GM21423 (cell line): ENCODE measurements around the gene TOR4A.

Experiments used
- ATAC-seq: cut with Tn5 transposase; IDR thresholded peaks from one replicate; pipeline ENCODE4 v1.9.1; 2021; ENCODE audit warnings: mild to moderate bottlenecking, moderate library complexity; ENCODE audit not compliant: unreplicated experiment

TOR4A gene

DNA sequence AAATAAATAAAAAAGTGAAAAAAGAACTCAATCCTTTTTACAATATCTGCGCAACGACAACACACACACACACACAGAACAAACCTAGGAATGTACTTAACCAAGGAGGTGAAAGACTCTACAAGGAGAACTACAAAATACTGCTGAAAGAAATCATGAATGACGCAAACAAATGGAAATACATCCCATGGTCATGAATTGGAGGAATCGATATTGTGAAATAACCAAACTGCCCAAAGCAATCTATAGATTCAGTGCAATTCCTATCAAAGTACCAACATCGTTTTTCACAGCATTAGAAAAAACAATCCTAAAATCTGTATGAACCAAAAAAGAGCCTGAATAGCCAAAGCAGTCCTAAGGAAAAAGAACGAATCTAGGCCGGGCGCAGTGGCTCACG is 54.4 kb downstream of the TOR4A start:
- no peak for ATAC-seq
